WTC11 (cell line): Measurements from ENCODE around the gene STK17A. TPM values are rescaled to one million over a fixed set of nuclear protein-coding genes. Genes with fewer than 3 reads are reported as not detected.

ENCODE experiments used
- ATAC-seq: fragments of 200-7000 bp; cut with Tn5 transposase; 2 replicates; pipeline ENCODE4 v1.10.0; 2021; ENCODE audit warnings: mild to moderate bottlenecking, moderate library complexity
- CTCF ChIA-PET: fragments of 300-600 bp; sonication (Branson Sonifier 250); formaldehyde crosslinking; loops from one replicate; lab custom pipeline; 2021; ENCODE audit warnings: antibody characterized with exemption; lab: Charles Lee
- POLR2A ChIA-PET: fragments of 350-600 bp; sonication (Branson Sonifier 250); formaldehyde crosslinking; loops from one replicate; lab custom pipeline; 2021; ENCODE audit warnings: antibody characterized with exemption; lab: Charles Lee
- DNase-seq: peaks from one replicate; pipeline ENCODE4 v3.0.0; 2021; ENCODE audit warnings: low spot score
- H3K27ac Mint-ChIP-seq: 2 replicates; pipeline ENCODE4 v1.8.0; 2021; ENCODE audit warnings: mixed read lengths
- H3K27me3 Mint-ChIP-seq: 2 replicates; pipeline ENCODE4 v1.8.0; 2021; ENCODE audit warnings: low read depth, mild to moderate bottlenecking, moderate library complexity, mixed read lengths
- H3K36me3 Mint-ChIP-seq: 2 replicates; pipeline ENCODE4 v1.8.0; 2021; ENCODE audit warnings: mixed read lengths
- H3K4me1 Mint-ChIP-seq: 2 replicates; pipeline ENCODE4 v1.8.0; 2022; ENCODE audit warnings: mixed read lengths
- H3K4me3 Mint-ChIP-seq: 2 replicates; pipeline ENCODE4 v1.8.0; 2021; ENCODE audit warnings: mild to moderate bottlenecking, moderate library complexity, mixed read lengths
- H3K9me3 Mint-ChIP-seq: 2 replicates; pipeline ENCODE4 v1.8.0; 2021; ENCODE audit warnings: mixed read lengths
- ATF1 ChIP-seq: sonication (generic); formaldehyde crosslinking; IDR thresholded peaks from 2 replicates; pipeline ENCODE4 v1.8.1; 2023; ENCODE audit warnings: mild to moderate bottlenecking, moderate library complexity, missing genetic modification reagents
- E2F5 ChIP-seq: sonication (generic); formaldehyde crosslinking; IDR thresholded peaks from 2 replicates; pipeline ENCODE4 v1.8.1; 2022; ENCODE audit warnings: mild to moderate bottlenecking, moderate library complexity, missing genetic modification reagents
- ETV6 ChIP-seq: sonication (generic); formaldehyde crosslinking; IDR thresholded peaks from 2 replicates; pipeline ENCODE4 v1.8.1; 2022; ENCODE audit warnings: mild to moderate bottlenecking, missing genetic modification reagents
- FOXP1 ChIP-seq: sonication (generic); formaldehyde crosslinking; IDR thresholded peaks from 2 replicates; pipeline ENCODE4 v1.8.0; 2022; ENCODE audit warnings: missing genetic modification reagents, mild to moderate bottlenecking, moderate library complexity, borderline replicate concordance
- GRHL2 ChIP-seq: fragments of 250-450 bp; sonication (Bioruptor Pico); IDR thresholded peaks from 2 replicates; pipeline ENCODE4 v1.8.0; 2022; ENCODE audit warnings: mild to moderate bottlenecking, moderate library complexity; ENCODE audit not compliant: insufficient replicate concordance, severe bottlenecking
- JAZF1 ChIP-seq: fragments of 250-450 bp; sonication (Bioruptor Pico); IDR thresholded peaks from 2 replicates; pipeline ENCODE4 v1.9.0; 2021; ENCODE audit warnings: moderate library complexity, mild to moderate bottlenecking, inconsistent platforms
- MYBL2 ChIP-seq: sonication (generic); formaldehyde crosslinking; IDR thresholded peaks from 2 replicates; pipeline ENCODE4 v1.8.1; 2023; ENCODE audit warnings: mild to moderate bottlenecking, moderate library complexity, missing genetic modification reagents
- NFE2L1 ChIP-seq: sonication (generic); formaldehyde crosslinking; IDR thresholded peaks from 2 replicates; pipeline ENCODE4 v1.8.1; 2023; ENCODE audit warnings: missing genetic modification reagents
- NR3C1 ChIP-seq: sonication (generic); formaldehyde crosslinking; conservative IDR thresholded peaks from 2 replicates; pipeline ENCODE4 v1.8.1; 2023; ENCODE audit warnings: low read depth, mild to moderate bottlenecking, missing genetic modification reagents
- RELA ChIP-seq: sonication (generic); formaldehyde crosslinking; IDR thresholded peaks from 2 replicates; pipeline ENCODE4 v1.8.1; 2022; ENCODE audit warnings: missing genetic modification reagents, mild to moderate bottlenecking, borderline replicate concordance
- SOX15 ChIP-seq: fragments of 250-450 bp; sonication (Bioruptor Pico); IDR thresholded peaks from 2 replicates; pipeline ENCODE4 v1.9.0; 2021; ENCODE audit warnings: mild to moderate bottlenecking
- ZBTB21 ChIP-seq: sonication (generic); formaldehyde crosslinking; IDR thresholded peaks from 2 replicates; pipeline ENCODE4 v1.8.1; 2023; ENCODE audit warnings: mild to moderate bottlenecking, missing genetic modification reagents, borderline replicate concordance
- ZNF138 ChIP-seq: sonication (generic); formaldehyde crosslinking; conservative IDR thresholded peaks from 2 replicates; pipeline ENCODE4 v1.8.1; 2022; ENCODE audit warnings: mild to moderate bottlenecking, moderate library complexity, missing genetic modification reagents
- ZNF416 ChIP-seq: fragments of 250-450 bp; sonication (Bioruptor Pico); IDR thresholded peaks from 2 replicates; pipeline ENCODE4 v1.9.0; 2021; ENCODE audit warnings: mild to moderate bottlenecking, inconsistent platforms
- total RNA-seq: library from RNA; stranded (reverse); gene quantifications from 3 replicates; pipeline ENCODE4 v1.2.3, GENCODE V29; 2021
- TF ChIP-seq, protein P1 (sequence below): sonication (generic); formaldehyde crosslinking; IDR thresholded peaks from 2 replicates; pipeline ENCODE4 v1.8.1; 2023; ENCODE audit warnings: mild to moderate bottlenecking, missing genetic modification reagents, borderline replicate concordance

STK17A gene
- total RNA-seq, 1 experiment from 2014 or later, result 17.6 TPM

- TF ChIP-seq, protein P1, sequence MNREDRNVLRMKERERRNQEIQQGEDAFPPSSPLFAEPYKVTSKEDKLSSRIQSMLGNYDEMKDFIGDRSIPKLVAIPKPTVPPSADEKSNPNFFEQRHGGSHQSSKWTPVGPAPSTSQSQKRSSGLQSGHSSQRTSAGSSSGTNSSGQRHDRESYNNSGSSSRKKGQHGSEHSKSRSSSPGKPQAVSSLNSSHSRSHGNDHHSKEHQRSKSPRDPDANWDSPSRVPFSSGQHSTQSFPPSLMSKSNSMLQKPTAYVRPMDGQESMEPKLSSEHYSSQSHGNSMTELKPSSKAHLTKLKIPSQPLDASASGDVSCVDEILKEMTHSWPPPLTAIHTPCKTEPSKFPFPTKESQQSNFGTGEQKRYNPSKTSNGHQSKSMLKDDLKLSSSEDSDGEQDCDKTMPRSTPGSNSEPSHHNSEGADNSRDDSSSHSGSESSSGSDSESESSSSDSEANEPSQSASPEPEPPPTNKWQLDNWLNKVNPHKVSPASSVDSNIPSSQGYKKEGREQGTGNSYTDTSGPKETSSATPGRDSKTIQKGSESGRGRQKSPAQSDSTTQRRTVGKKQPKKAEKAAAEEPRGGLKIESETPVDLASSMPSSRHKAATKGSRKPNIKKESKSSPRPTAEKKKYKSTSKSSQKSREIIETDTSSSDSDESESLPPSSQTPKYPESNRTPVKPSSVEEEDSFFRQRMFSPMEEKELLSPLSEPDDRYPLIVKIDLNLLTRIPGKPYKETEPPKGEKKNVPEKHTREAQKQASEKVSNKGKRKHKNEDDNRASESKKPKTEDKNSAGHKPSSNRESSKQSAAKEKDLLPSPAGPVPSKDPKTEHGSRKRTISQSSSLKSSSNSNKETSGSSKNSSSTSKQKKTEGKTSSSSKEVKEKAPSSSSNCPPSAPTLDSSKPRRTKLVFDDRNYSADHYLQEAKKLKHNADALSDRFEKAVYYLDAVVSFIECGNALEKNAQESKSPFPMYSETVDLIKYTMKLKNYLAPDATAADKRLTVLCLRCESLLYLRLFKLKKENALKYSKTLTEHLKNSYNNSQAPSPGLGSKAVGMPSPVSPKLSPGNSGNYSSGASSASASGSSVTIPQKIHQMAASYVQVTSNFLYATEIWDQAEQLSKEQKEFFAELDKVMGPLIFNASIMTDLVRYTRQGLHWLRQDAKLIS (CRISPR knock-in tag), result no peak
- TF ChIP-seq, all 79 proteins: peak for 0
Measured at GRCh38 chr7:43628431-43628830, 45.5 kb downstream of the STK17A start (continued).

- Mint-ChIP-seq H3K9me3 (no peaks in the 10 kb centered on the region), H3K27me3 (no peaks in the 10 kb centered on the region)
Measured at GRCh38 chr7:43629857-43630256, 46.9 kb downstream of the STK17A start.

GRCh38 chr7:43630482-43630881, 47.6 kb downstream of the STK17A start:
- TF ChIP-seq ATF1 (CRISPR knock-in tag) (no peak), RELA (CRISPR knock-in tag) (no peak)
- ChIA-PET POLR2A (interaction anchor here (0.6 to 1.1 kb wide), 2 partner anchors 48 to 56 kb away, joined by 3 read pairs; partner anchors contain the start of gene STK17A), CTCF (interaction anchor here (1.2 to 1.9 kb wide), 2 partner anchors 48 to 208 kb away, joined by 3 to 8 read pairs; partner anchors contain the start of gene STK17A)
- no peaks in the 10 kb centered on the region for H3K9me3 Mint-ChIP-seq
- H3K27me3 Mint-ChIP-seq, result no peaks in the 10 kb centered on the region
- peaks cover 6% of the 10 kb centered on the region for H3K4me1 Mint-ChIP-seq
- peaks cover 61% of the 10 kb centered on the region for H3K36me3 Mint-ChIP-seq
- ATAC-seq, result no peak
- no peak for DNase-seq
- H3K27ac Mint-ChIP-seq, result no peak overlapping the region
- H3K4me3 Mint-ChIP-seq, result no peak overlapping the region

More at GRCh38 chr7:43629857-43630256, 46.9 kb downstream of the STK17A start:
- Mint-ChIP-seq H3K4me3 (no peak overlapping the region), H3K27ac (no peak overlapping the region), H3K4me1 (peaks cover 9% of the 10 kb centered on the region), H3K36me3 (peaks cover 62% of the 10 kb centered on the region)
- ATAC-seq, result no peak
- TF ChIP-seq JAZF1 (CRISPR knock-in tag), result no peak
- no peak for TF ChIP-seq SOX15 (CRISPR knock-in tag)
- TF ChIP-seq ZBTB21 (CRISPR knock-in tag), result no peak
- no peak for TF ChIP-seq NFE2L1 (CRISPR knock-in tag)
- TF ChIP-seq E2F5 (CRISPR knock-in tag), result no peak
- no peak for TF ChIP-seq GRHL2
- no peak for TF ChIP-seq ETV6
- no peak for TF ChIP-seq NR3C1
- no peak for TF ChIP-seq FOXP1 (CRISPR knock-in tag)
- TF ChIP-seq ZNF138 (CRISPR knock-in tag), result no peak
- no peak for DNase-seq
- POLR2A ChIA-PET, result interaction anchor here (1.1 kb wide), 1 partner anchor 47 kb away, joined by 3 read pairs; the partner anchor contains the start of gene STK17A
- CTCF ChIA-PET, result interaction anchor here (1.2 to 1.9 kb wide), 2 partner anchors 47 to 209 kb away, joined by 3 to 8 read pairs; partner anchors contain the start of gene STK17A

DNA sequence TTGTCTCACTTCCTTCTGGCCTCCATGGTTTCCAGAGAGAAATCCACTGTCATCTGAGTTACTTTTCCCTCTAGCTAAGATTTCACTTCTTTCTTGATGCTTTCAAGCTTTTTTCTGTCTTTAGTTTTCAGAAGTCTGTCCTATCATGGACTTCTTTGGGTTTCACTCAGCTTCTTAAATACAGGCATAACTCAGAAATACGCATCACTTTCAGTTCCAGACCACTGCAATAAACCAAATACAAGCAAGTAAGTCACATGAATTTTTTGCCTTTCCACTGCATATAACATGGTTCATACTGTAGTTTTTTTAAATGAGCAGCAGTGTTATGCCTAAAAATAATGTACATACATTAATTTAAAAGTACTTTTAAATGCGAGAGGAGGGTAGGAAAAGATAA, 48.7 kb downstream of the STK17A start:
- TF ChIP-seq ZNF416 (CRISPR knock-in tag) (no peak), MYBL2 (CRISPR knock-in tag) (no peak)
- no peak for ATAC-seq
- CTCF ChIA-PET, result no interaction called here
- POLR2A ChIA-PET, result no interaction called here
- Mint-ChIP-seq H3K27me3 (no peaks in the 10 kb centered on the region), H3K4me1 (no peaks in the 10 kb centered on the region), H3K36me3 (peaks cover 66% of the 10 kb centered on the region), H3K9me3 (no peaks in the 10 kb centered on the region), H3K4me3 (no peak overlapping the region), H3K27ac (0 out of 2 replicates have a peak overlapping the region, but pooled peaks have one; percentile 13)
- DNase-seq, result no peak
